NCI-H82 (cell line): Measurements from ENCODE around the gene PCID2.
A peak's percentile ranks its signal among the peaks of the same experiment; 100 is the strongest.
"Not testable (repeated sequence)": the region's sequence is repeated elsewhere in the genome, so short reads cannot be mapped to it uniquely, and the experiment has no call there.

ENCODE experiments used
- DNase-seq: peaks from one replicate; lab custom pipeline; 2025; lab: John Stamatoyannopoulos, UW

The PCID2 gene

DNA sequence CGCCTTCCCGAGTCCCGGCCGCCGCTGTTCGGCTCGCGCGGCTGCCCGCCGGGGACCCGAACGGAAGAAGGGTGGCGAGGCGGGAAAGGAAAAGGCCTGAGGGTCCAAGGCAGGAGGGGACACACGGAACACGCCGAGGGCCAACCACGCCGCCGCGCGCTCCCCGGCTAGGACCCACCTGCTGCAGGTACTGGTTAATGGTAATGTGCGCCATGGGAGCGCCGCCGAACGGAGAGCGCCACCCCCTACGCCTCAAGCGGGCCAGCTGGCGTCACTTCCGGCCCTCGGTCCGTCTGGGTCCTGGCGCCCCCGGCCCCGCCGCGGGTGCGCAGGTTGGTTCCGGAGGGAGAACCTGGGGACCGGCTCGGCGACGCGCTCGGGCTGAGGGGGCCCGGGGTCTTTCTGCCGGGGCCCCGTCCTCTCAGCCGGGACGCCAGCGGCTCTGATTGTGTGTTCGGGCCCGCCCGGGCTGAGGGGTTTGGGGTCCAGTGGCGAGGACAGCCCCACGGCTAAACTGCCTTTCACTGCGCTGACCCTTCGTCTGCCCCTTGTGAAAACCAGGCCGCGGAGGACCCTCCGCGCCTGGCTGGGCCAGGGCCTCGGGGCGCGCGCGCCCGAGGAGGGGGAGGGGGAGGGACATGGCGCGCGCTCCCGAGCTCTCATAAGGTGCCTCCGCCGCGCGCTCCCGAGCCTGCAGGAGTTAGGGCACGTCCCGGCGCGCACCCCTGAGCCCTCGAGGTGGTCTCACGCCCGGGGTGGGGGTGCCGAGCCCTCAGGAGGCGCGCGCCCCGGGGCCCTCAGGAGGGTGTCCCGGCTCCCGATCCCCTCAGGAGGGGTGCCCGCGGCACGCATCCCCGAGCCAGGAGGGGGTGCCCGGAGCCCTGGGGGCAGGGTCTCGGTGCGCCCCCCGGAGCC is at the start of gene PCID2:
Gene PCID2, minus strand, starts transcription at position 249 of the 915 bp plus-strand sequence. Its CDS starts 35 bp downstream, at position 214.
- DNase-seq, result peak; percentile 97

- not testable (repeated sequence) for DNase-seq
These were observed 49.4 kb upstream of the PCID2 start for GRCh38 chr13:113257908-113258307.

DNA sequence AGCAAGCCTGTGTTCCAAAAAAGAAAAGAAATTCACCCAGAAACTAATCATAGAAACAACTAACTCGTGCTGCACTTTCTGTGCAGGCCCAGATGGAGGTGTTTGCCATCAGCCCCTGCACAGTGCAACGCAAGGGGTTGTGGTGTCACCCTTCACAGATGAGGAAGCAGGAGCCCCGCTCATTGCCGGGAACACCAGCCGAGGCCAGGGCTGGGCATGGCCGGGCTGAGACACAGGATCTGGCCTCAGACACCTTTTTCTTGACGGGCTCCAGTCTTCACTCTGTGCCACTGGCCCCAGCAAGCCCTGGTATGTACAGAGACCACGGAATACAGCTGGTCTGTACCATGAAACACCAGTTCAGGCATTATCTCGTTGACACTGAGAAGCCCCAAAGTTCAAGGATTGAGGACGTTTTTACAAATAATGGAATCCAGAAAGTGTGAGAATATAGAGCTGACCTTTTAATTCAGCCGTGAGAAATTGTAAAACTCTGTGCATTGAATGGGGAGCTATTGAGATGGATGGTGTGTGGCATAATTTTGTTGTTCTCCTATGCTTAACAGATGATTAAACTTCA is 44.1 kb upstream of the PCID2 start:
- DNase-seq, result no peak

DNA sequence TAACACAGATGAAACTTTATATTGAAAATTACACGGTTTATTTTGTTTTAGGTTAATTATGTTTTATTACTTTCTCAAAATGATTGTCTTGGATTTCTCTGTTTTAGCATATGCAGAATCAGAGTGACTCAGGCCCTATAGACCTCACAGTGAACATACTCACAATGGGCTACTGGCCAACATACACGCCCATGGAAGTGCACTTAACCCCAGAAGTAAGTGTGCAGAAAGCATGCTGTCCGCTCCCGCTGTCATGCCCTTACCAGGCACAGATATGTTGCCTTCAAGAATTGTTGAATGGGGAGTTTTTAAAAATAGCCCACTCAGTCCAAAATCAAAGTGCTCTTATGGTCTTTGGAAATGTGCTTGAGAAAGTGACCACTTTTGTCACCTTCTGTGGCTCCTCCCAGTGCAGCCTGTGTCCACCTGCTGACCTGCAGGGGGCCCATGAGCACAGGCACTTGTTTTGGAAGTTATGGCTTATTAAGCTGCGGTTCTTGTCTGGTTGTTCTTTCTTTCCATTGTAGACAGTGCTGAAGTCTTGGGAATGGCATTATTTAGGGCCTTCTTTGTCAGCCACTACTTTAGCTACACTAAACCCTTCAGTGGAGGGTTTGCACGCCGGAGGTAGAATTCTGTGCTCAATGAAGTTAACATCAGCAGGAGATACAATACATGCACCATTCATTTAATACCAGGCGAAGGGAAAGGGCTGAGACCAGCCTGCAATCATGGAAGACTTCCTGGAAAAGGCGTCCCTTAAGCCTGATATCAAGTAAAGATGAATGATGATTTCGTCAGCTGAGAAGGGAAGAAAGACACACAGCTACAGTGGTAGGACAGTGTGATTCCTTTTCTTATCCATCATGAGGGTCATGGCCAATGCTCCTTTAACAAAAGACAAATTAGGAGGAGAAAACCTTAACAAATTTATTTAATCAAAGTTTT is 37.7 kb upstream of the PCID2 start:
- DNase-seq, result no peak

DNA sequence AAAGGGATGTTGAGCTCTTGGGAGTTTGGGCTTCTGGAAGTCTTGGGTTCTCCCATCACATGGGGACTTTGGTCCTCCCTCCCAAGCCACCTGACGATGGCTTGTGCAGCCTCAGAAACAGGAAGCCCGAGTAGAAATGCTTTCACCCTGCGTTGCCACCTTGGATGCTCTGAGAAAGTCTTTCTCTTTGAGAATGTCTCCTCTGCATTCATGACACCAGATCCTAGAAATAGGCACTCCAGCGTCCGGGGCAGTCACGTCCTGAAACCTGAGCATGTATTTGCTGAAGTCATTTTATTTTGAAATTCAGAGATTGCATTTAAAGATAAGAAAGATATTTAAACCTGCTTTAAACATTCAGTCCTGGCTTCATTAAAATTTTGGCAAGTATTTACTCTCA is 35.4 kb upstream of the PCID2 start:
- DNase-seq, result no peak

GRCh38 chr13:113241623-113242022 is 33.2 kb upstream of the PCID2 start:
- DNase-seq, result not testable (repeated sequence)

- DNase-seq, result no peak
These were observed 31.5 kb upstream of the PCID2 start for GRCh38 chr13:113239986-113240385.

DNA sequence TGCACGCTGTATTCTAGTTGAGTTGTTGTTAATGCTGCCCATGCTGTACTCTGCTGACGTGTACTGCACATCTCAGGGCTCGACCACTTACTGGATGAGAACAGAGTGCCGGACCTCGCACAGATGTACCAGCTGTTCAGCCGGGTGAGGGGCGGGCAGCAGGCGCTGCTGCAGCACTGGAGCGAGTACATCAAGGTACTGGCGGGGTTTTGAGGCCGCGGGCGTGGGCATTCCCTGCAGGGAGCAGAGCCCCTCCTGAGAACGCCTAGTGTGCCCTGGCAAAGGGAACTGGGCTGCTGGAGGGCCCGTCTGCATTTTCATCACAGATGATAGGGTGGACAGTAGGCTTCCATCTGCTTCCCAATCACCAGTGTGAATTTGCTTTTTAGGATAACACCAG is 30.9 kb upstream of the PCID2 start:
- DNase-seq, result no peak

DNA sequence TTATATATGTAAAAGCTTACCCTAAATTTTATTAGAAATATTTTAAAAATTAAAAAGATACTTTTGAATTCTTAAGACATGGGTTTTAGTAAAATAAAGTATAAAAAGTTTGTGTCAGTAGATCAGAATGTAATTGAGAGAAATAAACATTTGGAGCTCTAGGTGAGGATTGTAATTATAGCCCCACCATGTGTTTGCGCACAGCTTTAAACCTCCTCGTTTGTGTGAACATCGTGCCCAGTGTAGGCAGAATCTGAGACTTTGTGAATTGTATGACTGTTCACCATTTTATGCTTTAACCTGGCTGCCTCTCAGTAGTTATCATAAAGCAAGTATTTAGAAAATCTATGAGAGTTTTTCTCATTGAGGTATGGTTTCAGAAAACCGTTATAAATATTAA is 30.1 kb upstream of the PCID2 start:
- DNase-seq, result no peak

DNA sequence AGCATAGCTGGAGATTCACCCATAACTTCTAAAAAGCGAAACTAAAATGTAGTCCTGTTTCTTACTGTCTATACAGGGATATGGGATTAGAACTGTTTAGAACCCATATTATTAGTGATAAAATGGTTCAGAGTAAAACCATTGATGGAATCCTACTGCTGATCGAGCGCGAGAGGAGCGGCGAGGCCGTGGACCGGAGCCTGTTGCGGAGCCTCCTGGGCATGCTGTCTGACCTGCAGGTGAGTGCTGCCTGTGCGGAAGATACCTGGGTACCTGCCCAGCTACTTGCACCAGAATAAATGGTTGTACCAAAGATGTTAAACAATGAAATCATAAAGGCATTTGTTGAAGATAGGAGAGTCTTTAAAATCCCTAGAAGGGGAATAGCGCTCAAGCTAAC is 24.6 kb upstream of the PCID2 start:
- no peak for DNase-seq

DNA sequence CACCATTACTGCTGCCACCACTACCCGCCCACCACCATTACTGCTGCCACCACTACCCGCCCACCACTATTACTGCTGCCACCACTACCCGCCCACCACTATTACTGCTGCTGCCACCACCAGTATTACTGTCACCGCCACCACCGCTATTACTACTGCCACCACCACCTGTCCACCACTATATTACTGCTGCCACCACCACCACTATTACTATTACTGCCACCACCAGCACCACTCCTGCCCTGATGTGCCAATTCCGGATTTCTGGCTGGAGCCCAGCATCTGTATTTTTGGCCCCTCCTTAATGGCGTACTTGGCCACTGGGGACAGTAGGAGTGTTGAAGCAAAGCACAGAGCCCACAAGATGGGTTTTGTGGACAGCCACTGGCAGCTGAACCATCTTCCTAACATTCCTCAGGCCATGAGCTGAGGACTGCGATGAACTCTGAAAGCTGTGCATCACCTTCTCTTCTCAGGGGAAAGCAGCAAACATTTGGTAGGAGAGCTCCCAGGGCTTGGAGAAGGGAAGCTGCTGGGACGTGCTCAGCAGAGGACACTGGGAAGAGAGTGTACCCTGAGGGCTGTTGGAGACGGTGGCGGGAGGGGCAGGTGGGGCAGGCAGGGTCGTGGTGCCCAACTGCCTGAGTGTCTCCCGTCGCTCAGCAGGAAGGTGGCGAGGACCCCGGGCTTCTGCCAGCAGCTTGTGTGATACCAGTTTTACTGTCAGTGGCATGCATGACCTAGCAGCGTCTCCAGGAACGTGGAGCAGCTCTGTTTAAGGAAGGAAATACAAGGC is 23.9 kb upstream of the PCID2 start:
- no peak for DNase-seq

DNA sequence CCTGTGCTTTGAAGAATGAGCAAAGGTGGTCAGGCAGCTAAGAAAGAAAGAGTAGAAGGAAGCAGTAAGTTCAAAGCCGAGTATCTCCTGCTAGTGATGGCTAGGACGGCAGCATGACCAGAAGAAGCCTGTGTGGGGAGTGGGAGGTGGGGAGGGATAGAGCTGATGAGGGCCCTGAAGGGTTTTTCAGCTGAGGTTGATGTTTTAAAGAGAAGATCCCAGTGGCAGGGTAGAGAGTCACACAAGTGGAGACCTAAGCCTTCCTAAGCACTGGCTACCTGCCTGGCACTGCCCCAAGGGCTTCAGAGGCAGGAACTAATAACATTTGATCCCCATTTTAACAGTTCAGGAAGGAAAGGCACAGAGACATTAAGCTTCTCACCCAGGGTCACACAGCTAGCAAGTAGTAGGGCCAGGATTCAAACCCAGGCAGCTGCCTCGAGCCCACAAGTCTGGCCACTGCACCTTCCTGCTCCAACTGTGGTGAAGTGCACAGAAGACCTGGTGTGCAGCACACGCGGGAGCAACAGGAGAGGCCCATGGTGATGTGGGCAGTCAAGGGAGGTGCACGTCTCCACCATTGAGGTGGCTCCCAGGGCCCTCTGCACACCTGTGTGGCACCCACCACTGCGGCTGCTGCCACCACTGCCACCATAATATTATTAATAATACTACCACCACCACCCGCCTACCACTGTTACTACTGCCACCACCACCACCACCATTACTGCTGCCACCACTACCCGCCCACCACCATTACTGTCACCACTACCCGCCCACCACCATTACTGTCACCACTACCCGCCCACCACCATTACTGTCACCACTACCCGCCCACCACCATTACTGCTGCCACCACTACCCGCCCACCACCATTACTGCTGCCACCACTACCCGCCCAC is 23.1 kb upstream of the PCID2 start:
- DNase-seq, result no peak

GRCh38 chr13:113229791-113230190 is 21.3 kb upstream of the PCID2 start:
- DNase-seq, result no peak

DNA sequence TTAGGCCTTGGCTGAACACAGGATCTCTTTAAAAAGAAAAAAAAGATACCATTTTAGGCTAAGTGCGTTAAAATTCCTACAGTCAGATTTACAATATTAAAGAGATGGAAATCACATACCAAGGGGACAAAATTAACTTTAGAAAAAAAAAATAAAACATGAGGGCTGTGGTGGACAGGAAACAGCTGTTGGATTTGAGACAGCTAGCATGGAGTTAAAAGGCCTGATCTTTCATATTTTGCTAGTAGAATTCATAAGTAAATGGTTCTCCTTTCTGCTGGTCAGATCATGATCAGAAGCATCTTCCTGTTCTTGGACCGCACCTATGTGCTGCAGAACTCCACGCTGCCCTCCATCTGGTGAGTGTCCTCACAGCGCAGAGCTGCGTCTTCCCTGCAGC is 20.7 kb upstream of the PCID2 start:
- no peak for DNase-seq

DNA sequence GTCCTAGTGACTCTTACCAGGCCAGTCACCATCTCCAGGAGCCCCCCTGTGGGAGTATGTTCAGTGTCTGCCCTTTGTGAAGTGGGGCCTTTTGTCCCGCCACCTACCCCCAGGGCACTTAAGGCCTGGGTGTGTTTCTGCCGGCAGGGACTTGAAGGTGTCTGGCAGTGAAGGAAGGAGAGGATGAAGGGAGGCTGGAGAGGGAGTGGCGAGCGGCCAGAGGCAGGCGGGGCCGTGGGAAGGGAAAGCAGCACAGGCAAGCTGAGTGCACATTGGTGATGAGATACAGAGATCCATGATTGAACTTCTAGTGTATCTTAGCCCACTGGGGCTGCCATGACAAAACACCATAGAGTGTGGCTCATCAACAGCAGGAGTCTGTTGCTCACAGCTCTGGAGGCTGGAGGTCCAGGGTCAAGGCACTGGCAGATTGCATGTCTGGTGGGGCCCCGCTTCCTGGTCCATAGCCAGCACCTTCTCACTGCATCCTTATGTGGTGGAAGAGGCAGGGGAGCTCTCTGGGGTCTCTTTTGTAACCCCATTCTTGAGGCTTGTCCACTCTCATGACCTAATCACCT is 18.5 kb upstream of the PCID2 start:
- no peak for DNase-seq

- DNase-seq, result no peak
These were observed 17.0 kb upstream of the PCID2 start for GRCh38 chr13:113225515-113225914.

DNA sequence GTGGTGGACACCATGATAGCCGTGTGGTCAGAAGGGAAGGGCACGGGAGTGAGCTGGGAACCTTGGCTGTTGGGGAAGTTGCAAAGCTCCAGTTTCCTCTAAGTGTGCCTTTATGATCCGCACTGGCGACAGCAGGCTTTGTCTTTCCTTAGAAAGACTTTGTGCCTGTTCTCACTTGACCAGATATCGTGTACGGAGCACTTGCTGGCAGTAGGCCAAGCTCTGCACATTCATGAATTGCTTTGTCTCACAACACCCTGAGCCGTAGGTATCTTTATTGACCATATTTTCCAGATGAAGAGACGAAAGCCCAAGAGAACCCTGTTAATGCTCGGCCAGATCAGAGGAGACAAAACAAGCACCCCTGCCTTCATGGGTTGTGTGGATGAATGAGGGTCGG is 16.0 kb upstream of the PCID2 start:
- DNase-seq, result no peak

DNA sequence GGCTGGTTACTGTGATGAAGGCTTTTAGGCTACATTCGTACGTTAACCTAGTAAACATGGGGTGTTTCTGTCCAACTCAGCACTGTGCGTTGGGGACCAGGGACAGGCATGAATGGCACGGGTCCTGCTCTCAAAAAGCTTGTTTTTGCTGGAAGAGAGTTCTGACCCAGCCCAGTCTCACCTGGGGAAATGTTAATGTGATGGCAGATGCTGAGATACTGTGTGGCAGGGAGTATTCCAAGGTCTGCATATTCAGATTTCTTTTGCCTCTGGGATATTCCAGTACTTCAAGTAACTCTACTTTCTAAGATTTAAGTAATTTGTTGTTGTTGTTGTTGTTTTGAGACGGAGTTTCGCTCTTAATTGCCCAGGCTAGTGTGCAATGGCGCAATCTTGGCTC is 14.6 kb upstream of the PCID2 start:
- no peak for DNase-seq

GRCh38 chr13:113220877-113221276 is 12.4 kb upstream of the PCID2 start:
- no peak for DNase-seq

DNA sequence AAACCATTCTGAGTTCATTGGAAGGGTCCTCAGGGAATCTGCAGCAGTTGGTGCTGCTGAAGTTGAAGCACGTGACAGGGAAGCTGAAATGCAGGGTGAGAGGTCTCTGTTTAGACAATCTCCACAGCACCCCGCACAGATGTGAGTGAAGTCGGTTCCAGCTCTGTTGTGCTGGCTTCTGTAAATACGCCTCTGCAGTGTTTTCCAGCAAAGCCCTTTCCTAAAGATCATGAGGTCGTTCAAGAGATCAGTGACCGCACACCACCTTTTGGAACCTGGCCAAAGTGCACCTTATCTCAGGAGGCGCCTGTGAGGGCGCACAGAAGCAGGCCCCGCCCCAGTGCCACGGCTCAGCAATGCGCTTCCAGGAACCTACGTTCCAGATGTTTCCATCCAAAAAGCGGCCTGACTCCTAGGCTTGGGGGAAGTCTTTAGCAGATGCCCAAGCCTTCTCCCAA is 11.7 kb upstream of the PCID2 start:
- no peak for DNase-seq
